Ammon's horn (tissue), 1 donor: Measurements from ENCODE around the gene KCTD7.
"Not testable (repeated sequence)": the region's sequence is repeated elsewhere in the genome, so short reads cannot be mapped to it uniquely, and the experiment has no call there.

Source experiments
- DNase-seq: peaks from one replicate; pipeline ENCODE4 v3.0.0-alpha.2; 2016; ENCODE audit warnings: low spot score

Gene KCTD7

DNA sequence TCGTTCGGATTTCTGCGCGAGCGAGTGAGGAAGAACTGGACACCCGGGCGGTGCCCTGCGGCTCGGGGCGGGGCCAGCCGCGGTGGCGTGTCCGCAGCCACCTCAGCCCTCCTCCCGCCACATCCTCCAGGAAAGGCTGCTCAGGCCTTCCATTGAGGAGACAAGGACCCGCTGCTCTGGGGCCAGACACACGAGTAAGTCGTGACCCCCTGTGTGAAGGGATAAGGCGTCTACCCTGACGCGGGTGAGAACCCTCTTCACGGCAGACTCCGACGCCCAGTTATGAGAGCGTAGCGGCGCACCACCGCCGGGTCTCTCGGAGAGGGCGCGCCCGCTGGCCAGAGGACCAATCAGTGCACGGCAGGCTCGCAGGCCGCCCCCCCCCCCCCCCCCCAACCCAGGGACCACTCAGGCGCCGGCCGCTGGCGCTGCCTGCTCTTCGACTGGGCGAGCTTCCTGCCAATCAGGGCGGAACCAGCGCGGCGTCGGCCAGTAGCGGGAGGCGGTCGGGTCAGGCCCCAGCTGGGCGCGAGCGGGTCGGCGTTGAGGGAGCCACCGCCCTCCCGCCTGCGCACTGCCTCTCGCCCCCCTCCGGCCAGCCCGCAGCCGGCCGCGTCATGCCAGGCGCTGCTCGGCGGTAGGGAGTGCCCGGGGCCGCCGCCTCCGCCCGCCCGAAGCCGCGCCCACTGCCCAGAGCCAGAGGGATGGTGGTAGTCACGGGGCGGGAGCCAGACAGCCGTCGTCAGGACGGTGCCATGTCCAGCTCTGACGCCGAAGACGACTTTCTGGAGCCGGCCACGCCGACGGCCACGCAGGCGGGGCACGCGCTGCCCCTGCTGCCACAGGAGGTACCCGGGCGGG is at the start of gene KCTD7:
KCTD7 (plus strand) TSS at position 521 of the 861 bp plus-strand sequence; CDS start at position 705, 184 bp downstream.
- DNase-seq: peak; percentile 99

DNA sequence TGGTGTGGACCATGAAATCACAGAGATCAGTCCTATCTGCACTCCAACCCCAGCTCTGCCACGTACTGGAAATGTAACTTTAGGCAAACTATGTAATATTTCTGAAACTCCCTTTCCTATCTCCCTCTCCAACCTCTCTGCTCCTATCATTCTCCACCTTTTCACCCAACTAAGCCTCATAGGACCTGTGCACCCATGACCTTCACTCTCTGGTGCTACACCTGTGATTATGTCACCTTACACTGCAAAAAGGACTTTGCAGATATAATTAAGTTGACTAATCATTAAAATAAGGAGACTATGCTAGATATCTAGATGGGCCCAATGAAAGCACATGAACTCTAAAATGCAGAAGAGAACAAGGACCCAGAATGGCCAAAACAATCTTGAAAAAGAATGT is 48.3 kb upstream of the KCTD7 start:
- DNase-seq: not testable (repeated sequence)

DNA sequence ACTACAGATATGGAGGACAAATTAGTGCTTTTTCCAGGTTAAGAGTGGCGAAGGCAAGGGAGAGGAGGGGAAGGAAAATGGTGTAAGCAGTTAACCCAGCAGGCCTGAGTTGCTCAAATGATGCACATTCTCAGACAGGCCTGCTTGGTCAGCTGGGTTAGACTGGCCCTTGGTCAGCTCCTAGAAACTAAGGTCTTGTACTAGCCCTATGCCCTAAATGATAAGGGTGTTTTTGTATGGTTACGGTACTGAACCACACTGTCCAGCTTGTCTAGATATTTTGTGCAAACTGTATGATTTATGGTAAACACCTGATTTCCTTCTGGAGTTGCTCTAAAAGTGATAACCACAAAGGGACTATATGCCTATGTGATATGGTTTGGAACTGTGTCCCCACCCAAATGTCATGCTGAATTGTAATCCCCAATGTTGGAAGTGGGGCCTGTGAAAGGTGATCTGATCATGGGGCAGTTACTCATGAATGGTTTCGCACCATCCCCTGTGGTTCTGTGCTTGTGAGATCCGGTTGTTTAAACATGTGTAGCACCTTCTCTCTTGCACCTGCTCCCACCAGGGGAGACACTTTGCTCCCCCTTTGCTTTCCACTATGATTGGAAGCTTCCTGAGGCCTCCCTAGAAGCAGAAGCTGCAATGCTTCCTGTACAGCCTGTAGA is 45.7 kb upstream of the KCTD7 start:
- DNase-seq: not testable (repeated sequence)

DNA sequence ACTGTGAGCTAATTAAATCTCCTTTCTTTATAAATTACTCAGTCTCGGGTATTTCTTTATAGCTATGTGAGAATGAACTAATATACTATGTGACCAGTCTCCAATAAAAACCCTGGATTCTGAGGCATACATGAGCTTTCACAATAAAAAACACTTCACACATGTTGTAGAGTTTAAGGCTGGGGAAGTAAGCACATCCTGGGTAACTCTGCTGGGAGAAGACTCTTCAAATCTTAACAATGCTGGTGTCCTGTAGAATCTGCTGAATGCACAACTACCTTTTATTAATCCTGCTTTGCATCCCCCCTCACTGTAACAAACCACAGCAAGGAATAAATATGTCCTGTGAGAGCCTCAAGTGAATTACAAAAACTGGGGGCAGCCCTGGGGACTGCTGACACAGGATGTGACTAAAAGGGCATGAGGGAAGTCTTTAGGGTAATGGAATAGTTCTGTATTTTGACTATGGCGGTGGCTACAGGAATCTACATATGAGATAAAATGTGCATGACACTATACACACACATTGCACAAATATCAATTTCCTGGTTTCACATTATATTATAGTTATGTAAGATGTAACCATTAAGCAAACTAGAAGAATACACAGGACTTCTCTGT is 45.1 kb upstream of the KCTD7 start:
- no peak for DNase-seq

DNA sequence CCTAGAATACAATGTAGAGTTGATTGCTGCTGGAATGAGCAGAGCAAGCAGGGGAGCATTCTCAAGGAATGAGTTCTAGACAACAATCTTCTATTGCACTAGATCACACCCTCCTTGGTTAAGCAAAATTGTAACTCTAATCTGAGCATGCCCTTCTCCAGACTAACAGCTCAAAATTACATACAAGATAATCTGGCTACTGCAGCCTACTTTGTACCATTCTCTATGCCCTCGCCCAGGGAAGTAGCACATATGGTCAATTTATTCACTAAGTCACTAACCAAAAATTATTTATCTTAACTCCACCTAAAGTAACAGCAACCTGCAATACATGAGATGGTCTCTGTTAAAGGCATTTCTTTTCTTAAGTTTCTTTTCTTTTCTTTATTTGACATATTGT is 42.5 kb upstream of the KCTD7 start:
- no peak for DNase-seq

DNA sequence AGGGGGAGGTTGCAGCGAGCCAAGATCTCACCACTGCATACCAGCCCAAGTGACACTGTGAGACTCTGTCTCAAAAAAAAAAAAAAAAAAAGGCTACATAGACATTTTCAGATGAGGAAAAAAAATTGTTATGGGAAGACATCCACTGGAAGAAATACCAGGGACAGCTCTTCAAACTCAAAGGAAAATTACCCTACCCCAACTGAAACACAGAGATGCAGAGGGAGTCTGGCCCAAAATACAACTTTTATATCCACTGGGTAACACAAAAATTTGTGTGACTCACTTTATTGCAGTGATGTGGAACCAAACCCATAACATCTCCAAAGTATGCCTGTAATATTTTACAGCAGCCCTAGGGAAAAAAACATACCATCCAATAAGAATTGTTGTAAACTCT is 40.5 kb upstream of the KCTD7 start:
- DNase-seq: not testable (repeated sequence)

DNA sequence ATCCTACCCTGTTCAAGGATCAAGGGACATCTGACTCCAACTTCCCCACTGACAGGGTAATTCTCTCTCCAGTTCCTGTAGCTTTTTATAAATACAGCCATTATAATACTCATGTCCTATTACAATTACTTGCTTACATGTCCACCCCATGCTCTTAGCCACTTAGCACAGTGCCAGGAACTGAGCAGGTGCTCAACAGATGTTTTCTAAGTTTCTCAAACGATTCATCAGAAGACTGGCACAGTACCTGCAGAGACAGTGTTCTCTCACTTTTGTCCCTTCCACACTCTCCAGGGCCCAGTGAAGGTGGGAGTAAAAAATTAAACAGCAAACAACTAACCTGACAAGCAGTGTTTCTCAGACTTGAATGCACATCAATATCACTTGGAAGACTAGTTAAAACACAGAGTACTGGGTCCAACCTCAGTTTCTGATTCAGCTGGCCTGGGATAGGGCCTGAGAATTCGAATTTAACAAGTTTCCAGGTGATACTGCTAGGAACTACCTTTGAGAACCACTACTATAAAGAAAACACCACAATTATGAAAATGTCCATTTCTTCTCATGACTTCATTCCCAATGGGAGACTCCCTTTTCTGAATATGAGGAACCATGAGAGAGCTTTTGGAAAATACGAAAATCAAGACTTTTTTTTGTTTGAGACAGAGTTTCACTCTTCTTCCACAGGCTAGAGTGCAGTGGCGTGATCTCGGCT is 39.7 kb upstream of the KCTD7 start:
- not testable (repeated sequence) for DNase-seq

DNA sequence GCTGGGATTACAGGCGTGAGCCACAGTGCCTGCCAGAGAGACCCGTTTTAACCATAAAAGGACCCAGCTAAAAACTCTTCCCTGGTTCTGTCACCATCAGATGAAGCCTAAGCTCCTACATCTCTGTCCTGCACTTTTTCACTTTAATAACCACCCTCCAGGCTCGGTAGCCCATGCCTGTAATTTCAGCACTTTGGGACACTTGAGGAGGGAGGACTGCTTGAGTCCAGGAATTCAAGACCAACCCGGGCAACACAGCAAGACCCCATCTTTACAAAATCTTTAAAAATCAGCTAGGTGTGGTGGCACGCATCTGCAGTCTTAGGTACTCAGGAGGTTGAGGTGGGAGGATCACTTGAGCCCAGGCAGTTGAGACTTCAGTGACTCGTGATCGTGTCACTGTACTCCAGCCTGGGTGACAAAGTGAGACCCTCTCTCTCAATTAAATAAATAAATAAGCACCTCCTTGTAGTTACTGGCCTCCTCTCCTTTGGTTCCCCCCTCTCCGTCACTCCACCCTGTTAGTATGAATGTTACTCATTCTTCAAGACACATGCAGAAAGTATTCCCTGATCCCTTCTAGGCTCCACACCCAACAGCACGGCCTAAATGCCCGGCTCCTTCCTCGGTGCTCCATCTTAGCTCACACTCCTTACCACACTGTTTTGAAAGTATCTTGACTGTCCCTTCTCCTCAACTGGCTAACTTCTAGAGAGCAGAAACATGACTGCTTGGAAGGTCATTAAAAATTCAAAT is 38.2 kb upstream of the KCTD7 start:
- not testable (repeated sequence) for DNase-seq

DNA sequence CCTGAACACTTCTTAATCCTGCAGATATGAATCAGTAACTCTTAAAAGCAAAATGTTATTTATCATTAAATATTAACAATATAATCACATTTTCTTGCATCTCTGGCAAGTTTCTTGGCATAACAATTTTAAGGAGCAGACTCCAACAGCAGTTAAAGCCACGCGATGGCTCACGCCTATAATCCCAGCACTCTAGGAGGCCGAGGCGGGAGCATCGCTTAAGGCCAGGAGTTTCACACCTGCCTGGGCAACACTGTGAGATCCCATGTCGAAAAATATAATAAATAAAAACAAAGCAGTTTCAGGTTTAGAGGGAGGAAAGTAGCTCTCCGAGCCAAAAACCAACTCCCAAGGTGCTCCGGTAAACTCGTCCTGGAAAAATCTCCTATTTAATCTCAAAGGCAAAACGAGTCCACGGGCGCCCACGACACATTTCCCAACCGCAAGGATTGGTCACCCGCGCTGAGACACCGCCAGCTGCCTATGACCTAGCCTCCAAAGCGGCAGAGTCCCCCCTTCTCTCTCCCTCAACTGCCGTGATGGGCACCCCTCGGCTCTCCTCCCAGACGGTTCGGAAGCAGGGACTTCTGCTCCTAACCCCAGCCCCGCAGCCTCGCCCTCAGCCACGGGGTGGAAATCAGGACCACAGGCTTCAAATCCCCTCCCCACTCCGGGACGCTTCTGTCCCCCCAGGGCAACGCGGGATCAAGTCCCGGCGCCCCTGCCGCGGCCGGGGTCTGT is 37.5 kb upstream of the KCTD7 start:
- DNase-seq: peak; percentile 12

DNA sequence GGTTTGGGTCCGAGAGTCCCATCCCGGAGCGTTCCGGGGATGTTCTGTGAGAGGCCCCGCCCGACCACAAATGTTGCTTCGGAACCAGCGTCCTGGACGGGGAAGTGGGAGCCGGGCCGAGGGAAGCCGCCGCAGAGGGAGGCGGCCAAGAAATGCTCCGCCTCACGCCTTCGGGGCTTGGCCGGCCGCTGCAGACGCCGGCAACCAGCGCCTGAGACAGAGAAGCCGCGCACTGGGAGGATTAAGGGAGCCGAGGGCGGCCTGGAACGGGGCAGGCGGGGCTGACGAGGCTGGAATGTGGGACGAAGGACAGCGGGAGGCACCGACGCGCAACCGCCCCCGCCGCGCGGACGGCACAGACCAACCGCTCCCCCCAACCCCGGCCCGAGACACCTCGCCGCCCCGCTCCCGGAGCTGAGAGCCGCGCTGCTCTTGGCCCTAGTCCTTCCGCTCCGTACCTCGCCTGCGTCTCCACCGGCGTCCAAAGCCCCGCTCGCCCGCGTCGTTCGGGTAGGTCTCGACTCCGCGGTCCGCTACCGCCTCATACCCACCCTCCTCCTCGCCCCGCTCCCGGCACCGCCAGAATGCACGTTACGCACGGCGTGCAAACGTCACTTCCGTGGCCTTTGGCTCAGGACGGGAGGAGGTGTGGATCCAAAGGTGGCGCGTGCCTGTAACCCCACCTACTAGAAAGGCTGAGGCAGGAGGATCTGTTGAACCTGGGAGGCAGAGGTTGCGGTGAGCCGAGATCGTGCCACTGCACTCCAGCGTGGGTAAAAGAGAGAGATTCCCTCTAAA is 36.7 kb upstream of the KCTD7 start:
- DNase-seq: peak; percentile 98

DNA sequence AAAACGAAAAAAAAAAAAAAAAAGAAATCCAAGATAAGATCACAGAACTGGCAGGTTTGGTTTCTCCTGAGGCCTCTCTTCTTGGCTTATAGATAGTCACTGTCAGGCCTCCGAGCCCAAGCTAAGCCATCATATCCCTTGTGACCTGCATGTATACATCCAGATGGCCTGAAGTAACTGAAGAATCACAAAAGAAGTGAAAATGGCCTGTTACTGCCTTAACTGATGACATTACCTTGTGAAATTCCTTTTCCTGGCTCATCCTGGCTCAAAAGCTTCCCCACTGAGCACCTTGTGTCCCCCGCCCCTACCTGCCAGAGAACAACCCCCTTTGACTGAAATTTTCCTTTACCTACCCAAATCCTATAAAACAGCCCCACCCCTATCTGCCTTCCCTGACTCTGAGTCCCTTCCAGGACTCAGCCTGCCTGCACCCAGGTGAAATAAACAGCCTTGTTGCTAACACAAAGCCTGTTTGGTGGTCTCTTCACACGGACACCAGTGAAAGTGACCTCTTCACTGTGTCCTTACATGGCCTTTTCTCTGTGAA is 36.0 kb upstream of the KCTD7 start:
- not testable (repeated sequence) for DNase-seq

DNA sequence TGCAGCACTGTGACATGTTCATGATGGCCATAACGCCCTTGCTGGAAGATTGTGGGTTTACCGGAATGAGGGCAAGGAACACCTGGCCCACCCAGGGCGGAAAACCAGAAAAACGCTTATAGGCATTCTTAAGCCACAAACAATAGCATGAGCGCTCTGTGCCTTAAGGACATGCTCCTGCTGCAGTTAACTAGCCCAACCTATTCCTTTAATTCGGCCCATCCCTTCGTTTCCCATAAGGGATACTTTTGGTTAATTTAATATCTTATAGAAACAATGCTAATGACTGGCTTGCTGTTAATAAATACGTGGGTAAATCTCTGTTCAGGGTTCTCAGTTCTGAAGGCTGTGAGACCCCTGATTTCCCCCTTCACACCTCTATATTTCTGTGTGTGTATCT is 34.6 kb upstream of the KCTD7 start:
- not testable (repeated sequence) for DNase-seq

DNA sequence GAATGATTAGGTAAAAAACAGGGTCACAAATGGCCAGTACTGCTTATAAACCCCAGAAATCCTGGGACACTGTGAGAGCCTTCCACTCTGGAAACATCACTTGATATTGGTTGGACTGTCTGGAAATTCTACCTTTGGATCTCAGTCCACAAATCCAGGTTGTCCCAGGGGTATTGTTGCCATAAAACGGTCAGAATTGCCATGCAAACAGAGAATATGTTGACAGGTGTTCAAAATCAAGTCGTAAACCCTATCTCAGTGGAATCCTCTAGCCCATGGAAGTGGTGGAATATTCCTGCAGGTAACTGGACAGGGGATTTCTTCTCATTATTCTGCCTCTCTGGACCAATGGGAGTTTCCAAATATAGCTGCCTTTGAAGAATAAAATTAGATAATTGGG is 31.2 kb upstream of the KCTD7 start:
- no peak for DNase-seq

DNA sequence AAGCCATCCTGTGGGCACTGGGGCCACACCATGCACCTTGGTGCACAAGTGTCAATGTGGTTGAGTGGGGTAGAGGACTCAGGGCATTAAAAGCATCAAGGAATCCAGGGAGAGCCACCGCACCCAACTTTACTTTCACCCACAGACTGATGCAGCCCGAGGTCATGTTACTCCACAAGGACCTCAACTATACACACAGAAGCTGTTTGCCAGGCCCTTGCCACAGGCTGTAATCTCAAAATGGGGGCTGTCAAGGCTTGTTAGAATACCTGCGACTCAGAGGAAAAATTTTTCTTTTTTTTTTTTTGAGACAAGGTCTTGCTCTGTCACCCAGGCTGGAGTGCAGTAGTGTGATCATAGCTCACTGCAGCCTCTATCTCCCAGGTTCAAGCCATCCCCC is 26.5 kb upstream of the KCTD7 start:
- DNase-seq: no peak

DNA sequence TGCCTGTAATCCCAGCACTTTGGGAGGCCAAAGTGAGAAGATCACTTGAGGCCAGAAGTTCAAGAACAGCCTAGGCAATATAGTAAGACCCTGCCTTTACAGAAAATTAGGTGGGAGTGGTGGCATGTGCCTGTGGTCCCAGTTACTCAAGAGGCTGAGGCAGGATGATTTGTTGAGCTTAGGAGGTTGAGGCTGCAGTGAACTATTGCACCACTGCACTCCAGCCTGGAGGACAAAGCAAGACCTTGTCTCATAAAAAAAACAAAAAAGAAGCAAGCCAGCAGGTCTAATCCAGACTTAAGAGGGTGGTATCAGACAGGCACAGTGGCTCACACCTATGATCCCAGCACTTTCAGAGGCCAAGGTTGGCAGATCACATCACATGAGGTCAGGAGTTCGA is 24.5 kb upstream of the KCTD7 start:
- no peak for DNase-seq

DNA sequence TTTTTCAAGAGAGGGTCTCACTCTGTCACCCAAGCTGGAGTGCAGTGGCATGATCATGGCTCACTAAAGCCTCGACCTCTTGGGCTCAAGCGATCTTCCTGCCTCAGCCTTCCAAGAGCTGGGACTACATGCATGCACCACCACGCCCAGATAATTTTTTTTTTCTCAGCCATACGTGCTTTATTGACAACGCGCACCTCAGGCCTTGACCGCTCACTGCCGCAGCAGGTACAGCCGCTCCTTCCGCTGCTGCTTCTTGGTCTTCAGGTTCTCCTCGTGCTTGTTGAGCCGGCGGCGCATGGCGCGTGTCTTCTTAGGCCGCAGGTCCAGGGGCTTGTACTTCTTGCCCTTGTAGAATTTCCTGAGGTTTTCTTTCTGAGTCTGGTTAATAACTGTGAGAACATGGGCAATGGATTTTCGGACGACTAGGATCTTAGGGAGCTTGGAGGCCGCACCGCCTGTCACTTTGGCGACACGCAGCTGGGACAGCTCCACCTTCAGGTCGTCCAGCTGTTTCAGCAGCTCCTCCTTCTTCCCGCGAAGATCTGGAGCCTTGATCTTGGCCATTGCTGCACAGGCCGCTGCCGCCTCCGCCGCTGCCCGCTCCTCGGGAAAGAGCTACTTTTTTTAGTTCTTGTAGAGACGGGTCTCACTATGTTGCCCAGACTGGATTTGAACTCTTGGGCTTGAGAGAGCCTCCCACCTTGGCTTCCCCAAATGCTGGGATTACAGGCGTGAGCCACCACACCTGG is 22.0 kb upstream of the KCTD7 start:
- DNase-seq: not testable (repeated sequence)

DNA sequence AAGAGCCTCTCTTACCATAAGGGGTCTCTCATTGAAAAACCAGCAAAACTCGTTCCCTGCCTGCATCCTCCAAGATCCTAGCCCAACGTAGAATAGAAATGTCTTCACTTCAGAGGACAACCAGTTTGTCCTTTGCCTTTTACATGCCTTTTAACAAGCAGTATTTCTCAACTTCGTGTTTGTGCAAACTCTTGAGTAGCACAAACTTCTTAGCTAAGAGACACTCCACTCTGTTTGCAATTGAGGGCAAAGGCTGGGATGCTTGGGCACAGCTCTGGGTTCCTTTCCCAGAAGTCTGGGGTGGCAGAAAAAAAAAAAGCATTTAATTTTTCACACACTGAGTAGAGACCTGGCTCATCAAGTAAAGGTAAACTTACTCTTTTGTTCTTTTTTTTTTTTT is 19.5 kb upstream of the KCTD7 start:
- no peak for DNase-seq

DNA sequence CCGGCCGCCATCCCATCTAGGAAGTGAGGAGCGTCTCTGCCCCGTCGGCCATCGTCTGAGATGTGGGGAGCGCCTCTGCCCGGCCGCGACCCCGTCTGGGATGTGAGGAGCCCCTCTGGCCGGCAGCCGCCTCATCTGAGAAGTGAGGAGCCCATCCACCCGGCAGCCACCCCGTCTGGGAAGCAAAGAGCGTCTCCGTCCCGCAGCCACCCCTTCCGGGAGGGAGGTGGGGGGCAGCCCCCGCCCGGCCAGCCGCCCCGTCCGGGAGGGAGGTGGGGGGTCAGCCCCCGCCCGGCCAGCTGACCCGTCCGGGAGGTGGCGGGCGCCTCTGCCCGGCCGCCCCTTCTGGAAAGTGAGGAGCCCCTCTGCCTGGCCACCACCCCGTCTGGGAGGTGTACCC is 14.1 kb upstream of the KCTD7 start:
- not testable (repeated sequence) for DNase-seq

DNA sequence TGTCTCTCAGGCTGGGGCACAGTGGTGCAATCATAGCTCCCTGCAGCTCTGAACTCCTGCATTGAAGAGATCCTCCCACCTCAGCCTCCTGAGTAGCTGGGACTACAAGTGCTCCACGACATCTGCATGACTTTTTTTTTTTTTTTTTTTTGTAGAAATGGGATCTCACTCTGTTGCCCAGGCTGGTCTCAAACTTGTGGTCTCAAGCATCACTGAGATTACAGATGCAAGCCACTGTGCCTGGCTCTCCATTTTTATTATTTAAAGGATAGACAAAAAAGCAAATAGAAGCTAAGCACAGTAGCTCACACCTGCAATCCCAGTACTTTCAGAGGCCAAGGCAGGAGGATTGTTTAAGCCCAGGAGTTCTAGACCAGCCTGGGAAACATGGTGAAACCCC is 13.0 kb upstream of the KCTD7 start:
- no peak for DNase-seq
